ENCODE data around the gene OSGIN1. TPM values are rescaled to one million over a fixed set of nuclear protein-coding genes. Genes with fewer than 3 reads are reported as not detected.

The OSGIN1 gene
- total RNA-seq, 1 donor from 2014 or later = 9.8 TPM

- intact Hi-C loops (cut with DNase I) = no loop called here
- H3K27me3 ChIP-seq (ENCODE audit: low read depth) = no peaks in the 10 kb centered on the region
- no peak for DNase-seq
- H3K9me3 ChIP-seq = no peaks in the 10 kb centered on the region
- no peak for ATAC-seq
- H3K4me3 ChIP-seq = no peak overlapping the region
- H3K36me3 ChIP-seq = no peaks in the 10 kb centered on the region
- no peak overlapping the region for H3K27ac ChIP-seq
- no peak for TF ChIP-seq CTCF (IDR thresholded peaks at IDR 0.05)
- H3K4me1 ChIP-seq = no peaks in the 10 kb centered on the region
Observed at GRCh38 chr16:83933885-83934683, 19.0 kb upstream of the OSGIN1 start.

GRCh38 chr16:83934684-83934977, 18.4 kb upstream of the OSGIN1 start:
- intact Hi-C loops (cut with DNase I) = no loop called here
- ATAC-seq (no peak), DNase-seq (no peak)
- H3K27ac ChIP-seq = no peak overlapping the region
- no peak for TF ChIP-seq CTCF (IDR thresholded peaks at IDR 0.05)
- no peaks in the 10 kb centered on the region for H3K27me3 ChIP-seq (ENCODE audit: low read depth)
- H3K36me3 ChIP-seq = no peaks in the 10 kb centered on the region
- no peak overlapping the region for H3K4me3 ChIP-seq
- no peaks in the 10 kb centered on the region for H3K9me3 ChIP-seq
- no peaks in the 10 kb centered on the region for H3K4me1 ChIP-seq

- ATAC-seq = no peak
- H3K4me3 ChIP-seq = no peak overlapping the region
- no peaks in the 10 kb centered on the region for H3K36me3 ChIP-seq
- DNase-seq = no peak
- intact Hi-C loops (cut with DNase I) = no loop called here
- H3K27me3 ChIP-seq (ENCODE audit: low read depth) = no peaks in the 10 kb centered on the region
- H3K27ac ChIP-seq = no peak overlapping the region
- H3K9me3 ChIP-seq = no peaks in the 10 kb centered on the region
- TF ChIP-seq CTCF (IDR thresholded peaks at IDR 0.05) = no peak
- no peaks in the 10 kb centered on the region for H3K4me1 ChIP-seq
Observed at GRCh38 chr16:83935005-83935857, 17.8 kb upstream of the OSGIN1 start.

GRCh38 chr16:83935858-83936255, 17.2 kb upstream of the OSGIN1 start:
- Histone ChIP-seq H3K36me3 (no peaks in the 10 kb centered on the region), H3K4me3 (no peak overlapping the region), H3K9me3 (no peaks in the 10 kb centered on the region), H3K4me1 (no peaks in the 10 kb centered on the region), H3K27ac (no peak overlapping the region), H3K27me3 (ENCODE audit: low read depth) (no peaks in the 10 kb centered on the region)
- intact Hi-C loops (cut with DNase I) = no loop called here
- DNase-seq (no peak), ATAC-seq (no peak)
- TF ChIP-seq CTCF (IDR thresholded peaks at IDR 0.05) = no peak

DNA sequence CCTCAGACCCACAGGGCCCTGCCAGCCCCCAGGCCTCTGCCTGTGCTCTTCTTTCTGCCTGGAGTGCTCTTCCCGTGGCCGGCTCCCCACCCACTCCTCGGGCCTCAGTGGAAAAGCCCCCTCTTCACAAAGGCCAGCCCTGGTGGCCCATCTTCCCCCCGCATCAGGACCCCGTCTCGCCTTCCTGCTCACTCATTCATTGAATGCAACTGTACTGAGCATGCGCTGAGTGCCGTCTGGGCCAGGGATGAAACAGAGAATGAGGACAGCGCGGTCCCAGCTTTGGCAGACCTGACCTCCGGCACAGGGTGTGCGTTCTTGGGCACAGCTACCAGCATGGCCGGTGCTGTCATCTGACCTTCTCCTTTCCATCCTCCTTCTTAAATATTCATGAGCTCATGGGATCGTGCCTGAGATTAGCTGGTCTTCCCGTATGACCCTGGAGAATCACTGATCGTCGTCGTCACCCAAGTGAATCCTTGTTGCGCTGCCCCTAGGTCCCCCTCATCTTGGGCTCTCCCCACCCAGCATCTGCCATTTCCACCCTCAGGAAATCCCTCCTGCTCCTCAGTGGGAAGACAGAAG, 16.4 kb upstream of the OSGIN1 start:
- Histone ChIP-seq H3K27me3 (ENCODE audit: low read depth) (no peaks in the 10 kb centered on the region), H3K9me3 (no peaks in the 10 kb centered on the region), H3K4me3 (no peak overlapping the region), H3K36me3 (no peaks in the 10 kb centered on the region), H3K4me1 (no peaks in the 10 kb centered on the region), H3K27ac (no peak overlapping the region)
- DNase-seq (no peak), ATAC-seq (no peak)
- TF ChIP-seq CTCF (IDR thresholded peaks at IDR 0.05) = no peak
- intact Hi-C loops (cut with DNase I) = no loop called here

Measured in lower lobe of right lung (tissue), 2 donors.